Left lung (tissue), 10 donors: ENCODE measurements around the gene PRLR. TPM values are rescaled to one million over a fixed set of nuclear protein-coding genes. Genes with fewer than 3 reads are reported as not detected.
"Not testable (repeated sequence)": the region's sequence is repeated elsewhere in the genome, so short reads cannot be mapped to it uniquely, and the experiment has no call there.

ENCODE experiments used
- ATAC-seq: fragments of 200-7000 bp; cut with Tn5 transposase; one replicate; pipeline ENCODE4 v1.9.1; 2020; ENCODE audit warnings: moderate library complexity
- DNase-seq, 4 donors: peaks; one replicate each; pipeline ENCODE4 v3.0.0-alpha.2; 2013 to 2020
- H3K27ac ChIP-seq, 2 donors: fragments of 200-600 bp; sonication (generic) in 1 of 2; one replicate each; pipeline versions ENCODE4 v1.5.0 to v1.8.0; 2020 to 2021
- H3K27me3 ChIP-seq, 2 donors: fragments of 200-600 bp; sonication (generic) in 1 of 2; one replicate each; pipeline versions ENCODE4 v1.5.0 to v1.8.0; 2020 to 2021
- H3K36me3 ChIP-seq, 2 donors: fragments of 200-600 bp; sonication (generic) in 1 of 2; one replicate each; pipeline versions ENCODE4 v1.5.0 to v1.8.0; 2020 to 2021
- H3K4me1 ChIP-seq, 2 donors: fragments of 200-600 bp; one replicate each; pipeline ENCODE4 v1.8.0; 2021
- H3K4me3 ChIP-seq, 2 donors: fragments of 200-600 bp; sonication (generic) in 1 of 2; one replicate each; pipeline versions ENCODE4 v1.5.0 to v1.8.0; 2020 to 2021; ENCODE audit warnings: mild to moderate bottlenecking in 1 of 2
- H3K9me3 ChIP-seq, 2 donors: fragments of 200-600 bp; sonication (generic) in 1 of 2; one replicate each; pipeline versions ENCODE4 v1.5.0 to v1.8.0; 2020 to 2021
- CTCF ChIP-seq, 2 donors: fragments of 200-600 bp; sonication (generic) in 1 of 2; IDR thresholded peaks; one replicate each; pipeline versions ENCODE4 v1.5.0 to v1.8.0; 2021; ENCODE audit warnings: antibody characterized with exemption in 2 of 2
- intact Hi-C, 2 donors: fragments of 100-400 bp; cut with DNase I; formaldehyde crosslinking; loops; one replicate each; pipeline versions ENCODE4 v1.11.2 to v1.14.2; 2022
- polyA plus RNA-seq, 6 donors: library from polyadenylated mRNA; unstranded; fragments of 120-200 nt; gene quantifications; one replicate each; pipeline ENCODE4 v1.2.1, GENCODE V29; 2013; ENCODE audit not compliant: insufficient read length in 6 of 6
- total RNA-seq, 2 donors: library from RNA; stranded (reverse); fragmentation: NEBNext Ultra II Directional; extraction: Animal tissue kit (Norgen Biotek cat#: 25700); gene quantifications; one replicate each; pipeline ENCODE4 v1.2.1, GENCODE V29; 2021
- donor health status: DM: no; HTN: yes; CAD: no.
- donor health status: DM: no; HTN: no; CAD: no.

PRLR gene
- total and polyA plus RNA-seq, 8 donors, result 0.84 to 4.1 (median 2.5) TPM

GRCh38 chr5:35194635-35195471 lies 35.4 kb downstream of the PRLR start:
- H3K36me3 ChIP-seq, result no peaks in the 10 kb centered on the region
- no peaks in the 10 kb centered on the region for H3K9me3 ChIP-seq
- no peak for TF ChIP-seq CTCF (IDR thresholded peaks at IDR 0.05)
- intact Hi-C loops, result no loop called here
- no peak overlapping the region for H3K4me3 ChIP-seq
- H3K27me3 ChIP-seq, result peaks cover 0 to 5% of the 10 kb centered on the region in 2 donors
- no peak overlapping the region for H3K27ac ChIP-seq
- DNase-seq, result no peak
- ATAC-seq, result no peak
- H3K4me1 ChIP-seq, result peaks cover 4 to 12% of the 10 kb centered on the region in 2 donors

GRCh38 chr5:35192506-35192905 lies 37.8 kb downstream of the PRLR start:
- DNase-seq (no peak), ATAC-seq (no peak)
- intact Hi-C loops, result no loop called here
- Histone ChIP-seq H3K27me3 (no peaks in the 10 kb centered on the region), H3K4me1 (no peaks in the 10 kb centered on the region), H3K36me3 (no peaks in the 10 kb centered on the region), H3K4me3 (no peak overlapping the region), H3K9me3 (no peaks in the 10 kb centered on the region), H3K27ac (no peak overlapping the region)
- no peak for TF ChIP-seq CTCF (IDR thresholded peaks at IDR 0.05)

- ATAC-seq, H3K4me3 ChIP-seq, H3K27me3 ChIP-seq, H3K9me3 ChIP-seq, intact Hi-C loops, H3K36me3 ChIP-seq, H3K4me1 ChIP-seq, DNase-seq, H3K27ac ChIP-seq: not testable (repeated sequence)
Observed at GRCh38 chr5:35189801-35190200, 40.5 kb downstream of the PRLR start.

GRCh38 chr5:35188031-35188457 lies 42.2 kb downstream of the PRLR start:
- Histone ChIP-seq H3K9me3 (no peaks in the 10 kb centered on the region), H3K27me3 (no peaks in the 10 kb centered on the region), H3K27ac (no peak overlapping the region), H3K4me3 (no peak overlapping the region), H3K36me3 (no peaks in the 10 kb centered on the region), H3K4me1 (no peaks in the 10 kb centered on the region)
- ATAC-seq (peak; percentile 75), DNase-seq (no peak)
- no peak for TF ChIP-seq CTCF (IDR thresholded peaks at IDR 0.05)
- intact Hi-C loops, result no loop called here

- H3K27me3 ChIP-seq, intact Hi-C loops, H3K36me3 ChIP-seq, H3K4me1 ChIP-seq, H3K9me3 ChIP-seq, DNase-seq, H3K4me3 ChIP-seq, H3K27ac ChIP-seq: not testable (repeated sequence)
- ATAC-seq, result peak; percentile 15
Observed at GRCh38 chr5:35187621-35188020, 42.7 kb downstream of the PRLR start.

- Histone ChIP-seq H3K9me3 (no peaks in the 10 kb centered on the region), H3K27me3 (no peaks in the 10 kb centered on the region), H3K4me1 (no peaks in the 10 kb centered on the region), H3K4me3 (no peak overlapping the region), H3K27ac (no peak overlapping the region), H3K36me3 (no peaks in the 10 kb centered on the region)
- DNase-seq, result no peak
- TF ChIP-seq CTCF (IDR thresholded peaks at IDR 0.05), result no peak
- no peak for ATAC-seq
- intact Hi-C loops, result no loop called here
Observed at GRCh38 chr5:35186749-35187148, 43.5 kb downstream of the PRLR start.
